Activated B cell treated with CpG ODN at 0.5 μM for 24 hours (primary cell): ENCODE measurements around the gene SH3GLB2. TPM values are rescaled to one million over a fixed set of nuclear protein-coding genes. Genes with fewer than 3 reads are reported as not detected.

ENCODE experiments used
- ATAC-seq: fragments of 200-7000 bp; cut with Tn5 transposase; one replicate; pipeline ENCODE4 v1.10.0; 2021; ENCODE audit warnings: low read depth, mild to moderate bottlenecking, moderate library complexity
- CTCF ChIA-PET: fragments of 350-600 bp; sonication (Branson Sonifier 250); formaldehyde crosslinking; loops from one replicate; lab custom pipeline; 2021; ENCODE audit warnings: antibody characterized with exemption; lab: Charles Lee
- POLR2A ChIA-PET: fragments of 350-600 bp; sonication (Branson Sonifier 250); formaldehyde crosslinking; loops from one replicate; lab custom pipeline; 2021; ENCODE audit warnings: antibody characterized with exemption; lab: Charles Lee
- DNase-seq: peaks from one replicate; pipeline ENCODE4 v3.0.0; 2022
- H3K27ac Mint-ChIP-seq: one replicate; pipeline ENCODE4 v1.8.0; 2020; ENCODE audit warnings: mixed read lengths
- H3K27me3 Mint-ChIP-seq: one replicate; pipeline ENCODE4 v1.8.0; 2021; ENCODE audit warnings: mixed read lengths
- H3K36me3 Mint-ChIP-seq: one replicate; pipeline ENCODE4 v1.8.0; 2021; ENCODE audit warnings: low read depth, mixed read lengths
- H3K4me1 Mint-ChIP-seq: one replicate; pipeline ENCODE4 v1.8.0; 2021; ENCODE audit warnings: mixed read lengths
- H3K4me3 Mint-ChIP-seq: one replicate; pipeline ENCODE4 v1.8.0; 2020; ENCODE audit warnings: mild to moderate bottlenecking, mixed read lengths
- H3K9me3 Mint-ChIP-seq: one replicate; pipeline ENCODE4 v1.8.0; 2020; ENCODE audit warnings: mixed read lengths
- intact Hi-C: fragments of 100-400 bp; cut with micrococcal nuclease; formaldehyde crosslinking; loops from one replicate; pipeline ENCODE4 v1.15.1; 2024
- total RNA-seq: library from RNA; stranded (reverse); gene quantifications from 2 replicates; pipeline ENCODE4 v1.2.3, GENCODE V29; 2022
- TF ChIP-seq, protein P1 (sequence below): fragments of 200-600 bp; IDR thresholded peaks from one replicate; pipeline ENCODE4 v1.8.0; 2022; ENCODE audit warnings: antibody characterized with exemption, mild to moderate bottlenecking

The SH3GLB2 gene
- total RNA-seq, 1 donor from 2014 or later: 62.9 TPM

DNA sequence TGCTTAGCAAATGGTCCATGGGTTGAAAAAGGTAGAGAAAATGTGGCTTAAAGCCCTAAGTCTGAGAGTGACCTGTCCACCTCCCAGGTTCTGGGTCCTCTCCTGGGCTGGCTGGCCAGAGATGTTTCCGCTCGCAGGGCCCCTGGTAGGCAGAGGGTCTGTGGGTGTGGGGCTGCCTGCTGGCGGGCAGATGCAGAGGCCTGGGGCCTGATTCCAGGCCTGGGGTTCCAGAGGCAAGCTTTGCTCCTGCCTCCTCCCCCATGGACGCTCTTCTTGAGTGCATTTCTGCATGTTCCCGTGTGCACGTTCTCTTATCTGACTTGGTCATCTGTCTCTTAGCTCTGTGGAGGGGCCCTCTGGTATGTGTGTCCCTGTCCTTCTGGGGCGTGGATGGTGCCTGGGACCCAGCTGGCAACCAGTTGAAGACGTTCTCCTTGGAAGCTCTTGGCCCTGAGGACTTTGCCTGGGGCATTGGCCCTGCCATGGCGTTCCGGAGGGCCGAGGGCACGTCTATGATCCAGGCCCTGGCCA is 12.0 kb upstream of the SH3GLB2 start:
- no peaks in the 10 kb centered on the region for H3K9me3 Mint-ChIP-seq
- H3K4me3 Mint-ChIP-seq: no peak overlapping the region
- TF ChIP-seq, protein P1, sequence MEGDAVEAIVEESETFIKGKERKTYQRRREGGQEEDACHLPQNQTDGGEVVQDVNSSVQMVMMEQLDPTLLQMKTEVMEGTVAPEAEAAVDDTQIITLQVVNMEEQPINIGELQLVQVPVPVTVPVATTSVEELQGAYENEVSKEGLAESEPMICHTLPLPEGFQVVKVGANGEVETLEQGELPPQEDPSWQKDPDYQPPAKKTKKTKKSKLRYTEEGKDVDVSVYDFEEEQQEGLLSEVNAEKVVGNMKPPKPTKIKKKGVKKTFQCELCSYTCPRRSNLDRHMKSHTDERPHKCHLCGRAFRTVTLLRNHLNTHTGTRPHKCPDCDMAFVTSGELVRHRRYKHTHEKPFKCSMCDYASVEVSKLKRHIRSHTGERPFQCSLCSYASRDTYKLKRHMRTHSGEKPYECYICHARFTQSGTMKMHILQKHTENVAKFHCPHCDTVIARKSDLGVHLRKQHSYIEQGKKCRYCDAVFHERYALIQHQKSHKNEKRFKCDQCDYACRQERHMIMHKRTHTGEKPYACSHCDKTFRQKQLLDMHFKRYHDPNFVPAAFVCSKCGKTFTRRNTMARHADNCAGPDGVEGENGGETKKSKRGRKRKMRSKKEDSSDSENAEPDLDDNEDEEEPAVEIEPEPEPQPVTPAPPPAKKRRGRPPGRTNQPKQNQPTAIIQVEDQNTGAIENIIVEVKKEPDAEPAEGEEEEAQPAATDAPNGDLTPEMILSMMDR: no peak
- DNase-seq (no peak), ATAC-seq (no peak)
- no peaks in the 10 kb centered on the region for H3K27me3 Mint-ChIP-seq
- peaks cover 29% of the 10 kb centered on the region for H3K4me1 Mint-ChIP-seq
- H3K36me3 Mint-ChIP-seq: peaks cover 35% of the 10 kb centered on the region
- no peak overlapping the region for H3K27ac Mint-ChIP-seq
- intact Hi-C loops: no loop called here
- POLR2A ChIA-PET: interaction anchor here (0.6 kb wide), 1 partner anchor 245 kb away, joined by 4 read pairs; no protein-coding TSS in a partner anchor
- CTCF ChIA-PET: no interaction called here

DNA sequence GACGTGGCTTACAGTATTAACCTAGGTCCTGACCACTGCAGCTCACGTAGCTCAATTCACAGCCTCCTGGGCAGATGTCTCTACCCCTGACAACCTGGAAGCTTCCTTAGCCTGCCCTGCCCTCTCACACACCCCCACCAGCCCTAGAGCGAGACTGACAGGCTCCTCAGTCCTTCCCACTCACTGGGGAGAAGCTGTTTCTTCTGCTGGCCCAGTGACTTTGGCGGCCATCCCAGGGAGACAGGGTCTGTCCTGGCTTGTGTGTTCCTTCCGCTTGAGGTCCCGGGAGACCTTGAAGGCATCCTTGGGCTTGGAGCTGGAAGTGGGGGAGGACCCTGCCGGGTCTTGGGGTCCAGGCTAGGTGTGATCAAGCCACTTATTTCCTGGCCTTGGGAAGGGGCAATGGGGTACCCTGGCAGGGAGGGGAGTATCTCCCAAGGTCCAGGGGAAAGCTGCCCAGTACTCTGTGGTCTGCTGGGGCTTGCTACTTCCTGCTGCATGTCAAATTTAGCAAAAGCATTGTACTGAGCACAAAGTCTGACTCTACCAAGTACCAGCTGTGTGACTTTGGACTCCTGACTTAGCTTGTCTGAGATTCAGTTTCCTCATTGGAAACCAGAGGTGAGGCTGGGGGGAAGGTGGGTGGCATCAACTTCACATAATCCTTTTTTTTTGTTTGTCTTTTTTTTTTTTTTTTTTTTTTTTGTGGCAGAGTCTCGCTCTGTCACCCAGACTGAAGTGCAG is 10.2 kb upstream of the SH3GLB2 start:
- H3K27ac Mint-ChIP-seq: no peak overlapping the region
- H3K4me3 Mint-ChIP-seq: peak overlapping the region; percentile 96
- peaks cover 29% of the 10 kb centered on the region for H3K4me1 Mint-ChIP-seq
- peaks cover 29% of the 10 kb centered on the region for H3K36me3 Mint-ChIP-seq
- DNase-seq (no peak), ATAC-seq (no peak)
- intact Hi-C loops: no loop called here
- ChIA-PET CTCF (interaction anchor here (0.6 to 1.7 kb wide), 2 partner anchors 10 to 627 kb away, joined by 3 to 4 read pairs; partner anchors contain the start of gene SH3GLB2), POLR2A (interaction anchor here (0.7 kb wide), 1 partner anchor 146 kb away, joined by 8 read pairs; no protein-coding TSS in a partner anchor)
- no peaks in the 10 kb centered on the region for H3K9me3 Mint-ChIP-seq
- TF ChIP-seq, protein P1: no peak
- H3K27me3 Mint-ChIP-seq: no peaks in the 10 kb centered on the region

DNA sequence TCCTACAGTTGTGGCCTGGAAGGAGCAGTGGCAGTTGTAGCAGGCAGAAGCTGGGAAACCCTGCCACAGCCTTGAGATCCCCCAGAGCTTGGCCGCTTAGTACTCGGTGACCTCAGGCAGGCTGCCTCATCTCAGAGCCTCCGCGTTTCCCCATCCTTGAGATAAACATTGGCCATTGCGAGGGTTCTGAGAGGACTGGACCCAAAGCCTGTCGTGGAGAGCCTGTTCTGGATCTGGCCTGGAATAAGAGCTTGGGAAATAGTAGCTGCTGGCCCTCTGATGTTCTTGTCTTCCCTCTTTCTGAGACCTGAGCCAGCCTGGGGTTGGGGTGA is 9.6 kb upstream of the SH3GLB2 start:
- H3K27ac Mint-ChIP-seq: no peak overlapping the region
- DNase-seq: no peak
- intact Hi-C loops: no loop called here
- peaks cover 23% of the 10 kb centered on the region for H3K36me3 Mint-ChIP-seq
- peaks cover 29% of the 10 kb centered on the region for H3K4me1 Mint-ChIP-seq
- CTCF ChIA-PET: interaction anchor here (1.7 kb wide), 1 partner anchor 10 kb away, joined by 4 read pairs; the partner anchor contains the start of gene SH3GLB2
- POLR2A ChIA-PET: interaction anchor here (0.8 kb wide), 1 partner anchor 37 kb away, joined by 3 read pairs; no protein-coding TSS in a partner anchor
- H3K9me3 Mint-ChIP-seq: no peaks in the 10 kb centered on the region
- ATAC-seq: no peak
- TF ChIP-seq, protein P1: no peak
- H3K4me3 Mint-ChIP-seq: peak overlapping the region; percentile 96
- H3K27me3 Mint-ChIP-seq: no peaks in the 10 kb centered on the region

DNA sequence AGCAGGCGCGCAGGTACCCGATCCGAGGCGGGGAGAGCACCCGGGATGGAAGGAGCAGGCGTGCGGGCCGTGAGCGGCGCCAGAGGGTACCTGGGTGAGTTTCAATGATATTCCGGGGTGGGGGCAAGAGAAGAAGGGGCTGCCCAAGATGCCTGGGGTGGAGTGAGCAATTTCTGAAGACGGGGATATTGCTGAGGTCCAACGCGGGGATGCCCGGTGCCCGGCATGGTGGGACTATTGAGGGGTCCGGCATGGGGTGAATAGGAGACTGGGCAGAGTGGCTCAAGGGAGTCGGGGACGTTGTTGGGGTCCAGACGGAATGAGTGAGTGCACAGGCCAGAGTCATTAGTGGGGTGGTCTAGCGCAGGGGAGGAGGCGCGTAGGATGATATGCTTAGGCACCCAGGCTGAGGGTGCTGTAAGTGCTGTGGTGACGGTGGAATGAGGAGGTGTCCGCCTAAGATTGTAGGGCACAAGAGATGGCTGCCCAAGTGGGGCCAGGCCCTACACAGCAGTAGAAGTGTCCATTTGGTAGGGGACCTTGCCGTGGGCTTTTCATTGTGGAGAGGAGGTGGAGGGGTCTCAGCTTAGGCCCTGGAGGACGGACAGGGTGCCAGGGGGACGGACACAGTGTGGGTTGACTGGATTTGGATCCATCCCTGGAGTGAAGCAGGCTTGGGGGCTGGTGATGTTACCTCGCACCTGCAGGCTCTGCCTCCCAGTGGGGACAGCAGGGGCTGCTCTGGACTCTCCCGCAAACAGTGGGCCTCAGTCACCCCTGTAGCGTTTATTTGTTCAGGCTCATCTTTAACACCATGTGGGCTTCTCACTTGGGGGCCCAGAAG is 9.0 kb upstream of the SH3GLB2 start:
- Mint-ChIP-seq H3K36me3 (peaks cover 17% of the 10 kb centered on the region), H3K4me3 (peak overlapping the region; percentile 96), H3K27ac (peak overlapping the region; percentile 82), H3K4me1 (peaks cover 29% of the 10 kb centered on the region), H3K9me3 (no peaks in the 10 kb centered on the region), H3K27me3 (no peaks in the 10 kb centered on the region)
- TF ChIP-seq, protein P1: no peak
- DNase-seq (no peak), ATAC-seq (no peak)
- ChIA-PET POLR2A (interaction anchor here (0.8 to 2.2 kb wide), 9 partner anchors 10 to 208 kb away, joined by 3 to 13 read pairs (median 4); partner anchors contain the start of genes DOLK, DOLPP1, NUP188 and SH3GLB2), CTCF (interaction anchor here (1.7 kb wide), 1 partner anchor 9 kb away, joined by 4 read pairs; the partner anchor contains the start of gene SH3GLB2)
- intact Hi-C loops: no loop called here
